IMR-90 (cell line): ENCODE data around the gene RIMBP2. TPM values are rescaled to one million over a fixed set of nuclear protein-coding genes. Genes with fewer than 3 reads are reported as not detected.

Experiments used
- ATAC-seq: fragments of 200-7000 bp; cut with Tn5 transposase; 2 replicates; pipeline ENCODE4 v1.9.1; 2020; ENCODE audit warnings: low read depth, mild to moderate bottlenecking, moderate library complexity
- BruUV-seq: library from RNA; stranded (reverse); fragments of 400-500 nt; replicated peaks from 2 replicates; lab custom pipeline; 2021; lab: Mats Ljungman, UMichigan
- CTCF ChIA-PET: fragments of 300-600 bp; formaldehyde crosslinking; extraction: SDS; loops from one replicate; lab custom pipeline; 2021; ENCODE audit warnings: antibody characterized with exemption; lab: Yijun Ruan, JAX
- POLR2A ChIA-PET: fragments of 300-600 bp; sonication (Branson Sonifier 250); formaldehyde crosslinking; loops from one replicate; lab custom pipeline; 2022; ENCODE audit warnings: antibody characterized with exemption; ENCODE audit not compliant: unreplicated experiment; lab: Charles Lee
- DNase-seq: peaks from one replicate; pipeline ENCODE4 v3.0.0; 2013
- H2AFZ ChIP-seq: replicated peaks from 2 replicates; pipeline ENCODE3; 2013; ENCODE audit warnings: low read length, mild to moderate bottlenecking; ENCODE audit not compliant: poor library complexity
- H2AK5ac ChIP-seq: 2 replicates; pipeline ENCODE4 v1.6.1; 2013; ENCODE audit warnings: low read depth, low read length, inconsistent platforms
- H2AK9ac ChIP-seq: replicated peaks from 2 replicates; pipeline ENCODE3; 2013; ENCODE audit warnings: mild to moderate bottlenecking, low read depth, low read length, moderate library complexity; ENCODE audit not compliant: poor library complexity
- H2BK120ac ChIP-seq: 2 replicates; pipeline ENCODE4 v1.6.1; 2013; ENCODE audit warnings: low read depth, low read length, inconsistent platforms
- H2BK15ac ChIP-seq: 3 replicates; pipeline ENCODE4 v1.6.1; 2013; ENCODE audit warnings: low read depth, low read length, inconsistent platforms
- H2BK20ac ChIP-seq: 2 replicates; pipeline ENCODE4 v1.6.1; 2013; ENCODE audit warnings: low read depth, mild to moderate bottlenecking, inconsistent platforms, low read length, moderate library complexity
- H2BK5ac ChIP-seq: 2 replicates; pipeline ENCODE4 v1.6.1; 2013; ENCODE audit warnings: mild to moderate bottlenecking, low read depth, low read length, inconsistent platforms; ENCODE audit not compliant: poor library complexity, severe bottlenecking
- H3K14ac ChIP-seq: replicated peaks from 2 replicates; pipeline ENCODE4 v1.6.1; 2013; ENCODE audit warnings: low read depth, low read length, inconsistent platforms
- H3K18ac ChIP-seq: 2 replicates; pipeline ENCODE4 v1.6.1; 2013; ENCODE audit warnings: low read depth, low read length, control low read depth
- H3K23ac ChIP-seq: 2 replicates; pipeline ENCODE4 v1.6.1; 2013; ENCODE audit warnings: low read depth, low read length, inconsistent platforms
- H3K27ac ChIP-seq: 2 replicates; pipeline ENCODE4 v1.5.1; 2013; ENCODE audit warnings: mild to moderate bottlenecking, control low read depth, low read length; ENCODE audit not compliant: insufficient read depth
- H3K27me3 ChIP-seq: 2 replicates; pipeline ENCODE4 v1.6.1; 2013; ENCODE audit warnings: low read length; ENCODE audit not compliant: control insufficient read depth, insufficient read depth
- H3K36me3 ChIP-seq: 2 replicates; pipeline ENCODE4 v1.6.1; 2013; ENCODE audit warnings: low read length, mixed read lengths; ENCODE audit not compliant: control insufficient read depth, insufficient read depth
- H3K4ac ChIP-seq: 2 replicates; pipeline ENCODE4 v1.6.1; 2013; ENCODE audit warnings: low read depth, low read length, inconsistent platforms
- H3K4me1 ChIP-seq: 2 replicates; pipeline ENCODE4 v1.6.1; 2013; ENCODE audit warnings: low read length, mixed read lengths; ENCODE audit not compliant: control insufficient read depth, insufficient read depth
- H3K4me2 ChIP-seq: 2 replicates; pipeline ENCODE4 v1.6.1; 2013; ENCODE audit warnings: low read depth, mild to moderate bottlenecking, control low read depth, low read length, moderate library complexity
- H3K4me3 ChIP-seq: 2 replicates; pipeline ENCODE4 v1.5.1; 2013; ENCODE audit warnings: low read depth, mild to moderate bottlenecking, control low read depth, low read length, moderate library complexity; ENCODE audit not compliant: insufficient read depth
- H3K56ac ChIP-seq: 2 replicates; pipeline ENCODE4 v1.6.1; 2013; ENCODE audit warnings: low read length, inconsistent platforms; ENCODE audit not compliant: insufficient read depth; ENCODE audit errors: extremely low read depth
- H3K79me1 ChIP-seq, 2 experiments: 2 replicates each; pipeline ENCODE4 v1.6.1; 2013; ENCODE audit warnings: low read length in 2 of 2, inconsistent platforms in 1 of 2, low read depth in 1 of 2
- H3K9ac ChIP-seq: 2 replicates; pipeline ENCODE4 v1.6.1; 2013; ENCODE audit warnings: low read depth, low read length, control low read depth
- H3K9me1 ChIP-seq: 2 replicates; pipeline ENCODE4 v1.6.1; 2013; ENCODE audit warnings: low read length, inconsistent platforms; ENCODE audit not compliant: insufficient read depth
- H3K9me3 ChIP-seq: 2 replicates; pipeline ENCODE4 v1.6.1; 2013; ENCODE audit warnings: low read length; ENCODE audit not compliant: control insufficient read depth, insufficient read depth
- H4K20me1 ChIP-seq: 2 replicates; pipeline ENCODE4 v1.6.1; 2013; ENCODE audit warnings: low read length, inconsistent platforms; ENCODE audit not compliant: insufficient read depth
- H4K5ac ChIP-seq: 2 replicates; pipeline ENCODE4 v1.6.1; 2013; ENCODE audit warnings: mild to moderate bottlenecking, low read depth, low read length, control low read depth
- H4K8ac ChIP-seq, 2 experiments: 2 replicates each; pipeline ENCODE4 v1.6.1; 2013; ENCODE audit warnings: low read depth in 2 of 2, low read length in 2 of 2, control low read depth in 1 of 2, inconsistent platforms in 1 of 2
- H4K91ac ChIP-seq: 2 replicates; pipeline ENCODE4 v1.6.1; 2013; ENCODE audit warnings: low read depth, low read length, inconsistent platforms; ENCODE audit not compliant: insufficient read depth
- BHLHE40 ChIP-seq: fragments of 150-350 bp; IDR thresholded peaks from 2 replicates; pipeline ENCODE4 v1.6.1; 2016; ENCODE audit warnings: mild to moderate bottlenecking, low read depth, low read length
- CEBPB ChIP-seq: IDR thresholded peaks from 2 replicates; pipeline ENCODE4 v1.6.1; 2012; ENCODE audit warnings: low read depth, low read length, improper control_type of control experiment
- CHD1 ChIP-seq: IDR thresholded peaks from 2 replicates; pipeline ENCODE4 v1.6.1; 2012; ENCODE audit warnings: low read depth, low read length, improper control_type of control experiment
- CTCF ChIP-seq: conservative IDR thresholded peaks from 2 replicates; pipeline ENCODE4 v1.5.1; 2012; ENCODE audit warnings: mild to moderate bottlenecking, low read depth, low read length, improper control_type of control experiment
- ELK1 ChIP-seq: fragments of 150-350 bp; IDR thresholded peaks from 2 replicates; pipeline ENCODE4 v1.6.1; 2016; ENCODE audit warnings: low read depth, mild to moderate bottlenecking, low read length, moderate library complexity, borderline replicate concordance
- FOS ChIP-seq: fragments of 150-350 bp; IDR thresholded peaks from 2 replicates; pipeline ENCODE4 v1.6.1; 2016; ENCODE audit warnings: low read depth, low read length
- MAFK ChIP-seq: IDR thresholded peaks from 2 replicates; pipeline ENCODE4 v1.6.1; 2012; ENCODE audit warnings: low read depth, low read length, improper control_type of control experiment
- MAZ ChIP-seq: IDR thresholded peaks from 2 replicates; pipeline ENCODE4 v1.6.1; 2012; ENCODE audit warnings: low read depth, mild to moderate bottlenecking, low read length, improper control_type of control experiment, moderate library complexity, borderline replicate concordance
- MXI1 ChIP-seq: IDR thresholded peaks from 2 replicates; pipeline ENCODE4 v1.6.1; 2012; ENCODE audit warnings: low read depth, mild to moderate bottlenecking, low read length, moderate library complexity, borderline replicate concordance
- NFE2L2 ChIP-seq: fragments of 150-350 bp; IDR thresholded peaks from 2 replicates; pipeline ENCODE4 v1.6.1; 2016; ENCODE audit warnings: low read depth, mild to moderate bottlenecking, low read length
- POLR2A ChIP-seq: IDR thresholded peaks from 2 replicates; pipeline ENCODE4 v1.6.1; 2012; ENCODE audit warnings: mild to moderate bottlenecking, low read depth, low read length
- RAD21 ChIP-seq: IDR thresholded peaks from 2 replicates; pipeline ENCODE4 v1.6.1; 2012; ENCODE audit warnings: low read length, improper control_type of control experiment
- RCOR1 ChIP-seq: IDR thresholded peaks from 2 replicates; pipeline ENCODE4 v1.6.1; 2012; ENCODE audit warnings: mild to moderate bottlenecking, low read length, improper control_type of control experiment; ENCODE audit not compliant: insufficient replicate concordance
- RFX5 ChIP-seq: IDR thresholded peaks from 2 replicates; pipeline ENCODE4 v1.8.0; 2012; ENCODE audit warnings: low read depth, mild to moderate bottlenecking, low read length, moderate library complexity
- SMC3 ChIP-seq: fragments of 150-350 bp; IDR thresholded peaks from 2 replicates; pipeline ENCODE4 v1.6.1; 2016; ENCODE audit warnings: low read depth, mild to moderate bottlenecking, antibody characterized with exemption, low read length, moderate library complexity
- USF2 ChIP-seq: fragments of 150-350 bp; IDR thresholded peaks from 2 replicates; pipeline ENCODE4 v1.6.1; 2017; ENCODE audit warnings: mild to moderate bottlenecking, antibody characterized with exemption, low read length, low read depth
- WGBS, 2 experiments: methylation state at CpG; one replicate each; pipeline versions ENCODE4 v1.1.5 to v1.1.7; 2013; ENCODE audit warnings: missing lambda C conversion rate in 2 of 2; ENCODE audit not compliant: insufficient read length in 1 of 2; ENCODE audit errors: extremely low coverage in 2 of 2; 5-methylcytosine and 5-hydroxymethylcytosine counted together
- dilution Hi-C: fragments of 300-500 bp; cut with HindIII; formaldehyde crosslinking; loops from one replicate; pipeline ENCODE4 v1.14.3; 2018; ENCODE audit warnings: low sequenced_read_pairs; ENCODE audit not compliant: unreplicated experiment
- in situ Hi-C: fragments of 300-500 bp; cut with MboI; formaldehyde crosslinking; loops from 3 replicates; pipeline ENCODE4 v1.14.3; 2019; ENCODE audit warnings: low sequenced_read_pairs, inconsistent platforms, mixed read lengths
- intact Hi-C: fragments of 100-400 bp; cut with micrococcal nuclease; formaldehyde crosslinking; loops from 2 replicates; pipeline ENCODE4 v1.10.0; 2022
- polyA plus RNA-seq, 3 experiments: library from polyadenylated mRNA; depleted of rRNA; stranded (reverse); fragments of >200 nt; gene quantifications; 2 replicates each; pipeline ENCODE4 v1.2.3, GENCODE V29; 2012; ENCODE audit warnings: low replicate concordance in 1 of 3
- total RNA-seq: library from RNA; depleted of rRNA; stranded (reverse); fragments of >200 nt; gene quantifications from 2 replicates; pipeline ENCODE4 v1.2.3, GENCODE V29; 2012

The RIMBP2 gene
- total and polyA plus RNA-seq, 2 of the 4 experiments (the other 2 are of a cell fraction): not detected

- Histone ChIP-seq H3K9ac (no peak overlapping the region), H3K4me2 (no peak overlapping the region), H2AFZ (no peak overlapping the region), H3K27me3 (no peaks in the 10 kb centered on the region), H3K14ac (no peak overlapping the region), H3K36me3 (no peaks in the 10 kb centered on the region), H3K9me1 (no peaks in the 10 kb centered on the region), H3K4me1 (no peaks in the 10 kb centered on the region), H2BK15ac (no peak overlapping the region), H4K5ac (no peak overlapping the region), H3K23ac (no peak overlapping the region), H3K56ac (no peak overlapping the region), H4K8ac (no peak overlapping the region), H3K79me1 (no peaks in the 10 kb centered on the region), H3K27ac (no peak overlapping the region), H4K20me1 (no peaks in the 10 kb centered on the region), H2BK20ac (no peak overlapping the region), H4K91ac (no peak overlapping the region), H2BK120ac (no peak overlapping the region), H3K18ac (no peak overlapping the region), H2AK9ac (no peak overlapping the region), H3K9me3 (peaks cover 32% of the 10 kb centered on the region), H3K4ac (no peak overlapping the region), H2BK5ac (no peak overlapping the region), H3K4me3 (no peak overlapping the region), H2AK5ac (no peak overlapping the region)
- TF ChIP-seq SMC3: no peak
- TF ChIP-seq CHD1: no peak
- TF ChIP-seq CEBPB: no peak
- no peak for TF ChIP-seq CTCF
- TF ChIP-seq RAD21: no peak
- TF ChIP-seq FOS: no peak
- no peak for TF ChIP-seq ELK1
- TF ChIP-seq USF2: no peak
- TF ChIP-seq MXI1: no peak
- TF ChIP-seq RFX5: no peak
- no peak for TF ChIP-seq MAFK
- TF ChIP-seq MAZ: no peak
- no peak for TF ChIP-seq BHLHE40
- no peak for TF ChIP-seq POLR2A
- TF ChIP-seq RCOR1: no peak
- TF ChIP-seq NFE2L2: no peak
- POLR2A ChIA-PET: no interaction called here
- WGBS, 2 experiments: 20% methylated on average over 2 of the region's 7 CpGs; no CpG with 5 or more reads in 1 of the 2 experiments
- dilution Hi-C loops (no loop called here), in situ Hi-C loops (no loop called here), intact Hi-C loops (no loop called here)
- CTCF ChIA-PET: no interaction called here
- DNase-seq (no peak), ATAC-seq (no peak)
- BruUV-seq: no TSS peak
Observed at GRCh38 chr12:130559806-130560205, 156.3 kb downstream of the RIMBP2 start.
